IMR-90 (cell line): ENCODE results near the gene ADGRG3. TPM values are rescaled to one million over a fixed set of nuclear protein-coding genes. Genes with fewer than 3 reads are reported as not detected.

ENCODE experiments used
- ATAC-seq: fragments of 200-7000 bp; cut with Tn5 transposase; 2 replicates; pipeline ENCODE4 v1.9.1; 2020; ENCODE audit warnings: low read depth, mild to moderate bottlenecking, moderate library complexity
- BruUV-seq: library from RNA; stranded (reverse); fragments of 400-500 nt; replicated peaks from 2 replicates; lab custom pipeline; 2021; lab: Mats Ljungman, UMichigan
- CTCF ChIA-PET: fragments of 300-600 bp; formaldehyde crosslinking; extraction: SDS; loops from one replicate; lab custom pipeline; 2021; ENCODE audit warnings: antibody characterized with exemption; lab: Yijun Ruan, JAX
- POLR2A ChIA-PET: fragments of 300-600 bp; sonication (Branson Sonifier 250); formaldehyde crosslinking; loops from one replicate; lab custom pipeline; 2022; ENCODE audit warnings: antibody characterized with exemption; ENCODE audit not compliant: unreplicated experiment; lab: Charles Lee
- DNase-seq: peaks from one replicate; pipeline ENCODE4 v3.0.0; 2013
- H2AFZ ChIP-seq: replicated peaks from 2 replicates; pipeline ENCODE3; 2013; ENCODE audit warnings: low read length, mild to moderate bottlenecking; ENCODE audit not compliant: poor library complexity
- H2AK5ac ChIP-seq: 2 replicates; pipeline ENCODE4 v1.6.1; 2013; ENCODE audit warnings: low read depth, low read length, inconsistent platforms
- H2AK9ac ChIP-seq: replicated peaks from 2 replicates; pipeline ENCODE3; 2013; ENCODE audit warnings: mild to moderate bottlenecking, low read depth, low read length, moderate library complexity; ENCODE audit not compliant: poor library complexity
- H2BK120ac ChIP-seq: 2 replicates; pipeline ENCODE4 v1.6.1; 2013; ENCODE audit warnings: low read depth, low read length, inconsistent platforms
- H2BK15ac ChIP-seq: 3 replicates; pipeline ENCODE4 v1.6.1; 2013; ENCODE audit warnings: low read depth, low read length, inconsistent platforms
- H2BK20ac ChIP-seq: 2 replicates; pipeline ENCODE4 v1.6.1; 2013; ENCODE audit warnings: low read depth, mild to moderate bottlenecking, inconsistent platforms, low read length, moderate library complexity
- H2BK5ac ChIP-seq: 2 replicates; pipeline ENCODE4 v1.6.1; 2013; ENCODE audit warnings: mild to moderate bottlenecking, low read depth, low read length, inconsistent platforms; ENCODE audit not compliant: poor library complexity, severe bottlenecking
- H3K14ac ChIP-seq: replicated peaks from 2 replicates; pipeline ENCODE4 v1.6.1; 2013; ENCODE audit warnings: low read depth, low read length, inconsistent platforms
- H3K18ac ChIP-seq: 2 replicates; pipeline ENCODE4 v1.6.1; 2013; ENCODE audit warnings: low read depth, low read length, control low read depth
- H3K23ac ChIP-seq: 2 replicates; pipeline ENCODE4 v1.6.1; 2013; ENCODE audit warnings: low read depth, low read length, inconsistent platforms
- H3K27ac ChIP-seq: 2 replicates; pipeline ENCODE4 v1.5.1; 2013; ENCODE audit warnings: mild to moderate bottlenecking, control low read depth, low read length; ENCODE audit not compliant: insufficient read depth
- H3K27me3 ChIP-seq: 2 replicates; pipeline ENCODE4 v1.6.1; 2013; ENCODE audit warnings: low read length; ENCODE audit not compliant: control insufficient read depth, insufficient read depth
- H3K36me3 ChIP-seq: 2 replicates; pipeline ENCODE4 v1.6.1; 2013; ENCODE audit warnings: low read length, mixed read lengths; ENCODE audit not compliant: control insufficient read depth, insufficient read depth
- H3K4ac ChIP-seq: 2 replicates; pipeline ENCODE4 v1.6.1; 2013; ENCODE audit warnings: low read depth, low read length, inconsistent platforms
- H3K4me1 ChIP-seq: 2 replicates; pipeline ENCODE4 v1.6.1; 2013; ENCODE audit warnings: low read length, mixed read lengths; ENCODE audit not compliant: control insufficient read depth, insufficient read depth
- H3K4me2 ChIP-seq: 2 replicates; pipeline ENCODE4 v1.6.1; 2013; ENCODE audit warnings: low read depth, mild to moderate bottlenecking, control low read depth, low read length, moderate library complexity
- H3K4me3 ChIP-seq: 2 replicates; pipeline ENCODE4 v1.5.1; 2013; ENCODE audit warnings: low read depth, mild to moderate bottlenecking, control low read depth, low read length, moderate library complexity; ENCODE audit not compliant: insufficient read depth
- H3K56ac ChIP-seq: 2 replicates; pipeline ENCODE4 v1.6.1; 2013; ENCODE audit warnings: low read length, inconsistent platforms; ENCODE audit not compliant: insufficient read depth; ENCODE audit errors: extremely low read depth
- H3K79me1 ChIP-seq, 2 experiments: 2 replicates each; pipeline ENCODE4 v1.6.1; 2013; ENCODE audit warnings: low read length in 2 of 2, inconsistent platforms in 1 of 2, low read depth in 1 of 2
- H3K9ac ChIP-seq: 2 replicates; pipeline ENCODE4 v1.6.1; 2013; ENCODE audit warnings: low read depth, low read length, control low read depth
- H3K9me1 ChIP-seq: 2 replicates; pipeline ENCODE4 v1.6.1; 2013; ENCODE audit warnings: low read length, inconsistent platforms; ENCODE audit not compliant: insufficient read depth
- H3K9me3 ChIP-seq: 2 replicates; pipeline ENCODE4 v1.6.1; 2013; ENCODE audit warnings: low read length; ENCODE audit not compliant: control insufficient read depth, insufficient read depth
- H4K20me1 ChIP-seq: 2 replicates; pipeline ENCODE4 v1.6.1; 2013; ENCODE audit warnings: low read length, inconsistent platforms; ENCODE audit not compliant: insufficient read depth
- H4K5ac ChIP-seq: 2 replicates; pipeline ENCODE4 v1.6.1; 2013; ENCODE audit warnings: mild to moderate bottlenecking, low read depth, low read length, control low read depth
- H4K8ac ChIP-seq, 2 experiments: 2 replicates each; pipeline ENCODE4 v1.6.1; 2013; ENCODE audit warnings: low read depth in 2 of 2, low read length in 2 of 2, control low read depth in 1 of 2, inconsistent platforms in 1 of 2
- H4K91ac ChIP-seq: 2 replicates; pipeline ENCODE4 v1.6.1; 2013; ENCODE audit warnings: low read depth, low read length, inconsistent platforms; ENCODE audit not compliant: insufficient read depth
- BHLHE40 ChIP-seq: fragments of 150-350 bp; IDR thresholded peaks from 2 replicates; pipeline ENCODE4 v1.6.1; 2016; ENCODE audit warnings: mild to moderate bottlenecking, low read depth, low read length
- CEBPB ChIP-seq: IDR thresholded peaks from 2 replicates; pipeline ENCODE4 v1.6.1; 2012; ENCODE audit warnings: low read depth, low read length, improper control_type of control experiment
- CHD1 ChIP-seq: IDR thresholded peaks from 2 replicates; pipeline ENCODE4 v1.6.1; 2012; ENCODE audit warnings: low read depth, low read length, improper control_type of control experiment
- CTCF ChIP-seq: conservative IDR thresholded peaks from 2 replicates; pipeline ENCODE4 v1.5.1; 2012; ENCODE audit warnings: mild to moderate bottlenecking, low read depth, low read length, improper control_type of control experiment
- ELK1 ChIP-seq: fragments of 150-350 bp; IDR thresholded peaks from 2 replicates; pipeline ENCODE4 v1.6.1; 2016; ENCODE audit warnings: low read depth, mild to moderate bottlenecking, low read length, moderate library complexity, borderline replicate concordance
- FOS ChIP-seq: fragments of 150-350 bp; IDR thresholded peaks from 2 replicates; pipeline ENCODE4 v1.6.1; 2016; ENCODE audit warnings: low read depth, low read length
- MAFK ChIP-seq: IDR thresholded peaks from 2 replicates; pipeline ENCODE4 v1.6.1; 2012; ENCODE audit warnings: low read depth, low read length, improper control_type of control experiment
- MAZ ChIP-seq: IDR thresholded peaks from 2 replicates; pipeline ENCODE4 v1.6.1; 2012; ENCODE audit warnings: low read depth, mild to moderate bottlenecking, low read length, improper control_type of control experiment, moderate library complexity, borderline replicate concordance
- MXI1 ChIP-seq: IDR thresholded peaks from 2 replicates; pipeline ENCODE4 v1.6.1; 2012; ENCODE audit warnings: low read depth, mild to moderate bottlenecking, low read length, moderate library complexity, borderline replicate concordance
- NFE2L2 ChIP-seq: fragments of 150-350 bp; IDR thresholded peaks from 2 replicates; pipeline ENCODE4 v1.6.1; 2016; ENCODE audit warnings: low read depth, mild to moderate bottlenecking, low read length
- POLR2A ChIP-seq: IDR thresholded peaks from 2 replicates; pipeline ENCODE4 v1.6.1; 2012; ENCODE audit warnings: mild to moderate bottlenecking, low read depth, low read length
- RAD21 ChIP-seq: IDR thresholded peaks from 2 replicates; pipeline ENCODE4 v1.6.1; 2012; ENCODE audit warnings: low read length, improper control_type of control experiment
- RCOR1 ChIP-seq: IDR thresholded peaks from 2 replicates; pipeline ENCODE4 v1.6.1; 2012; ENCODE audit warnings: mild to moderate bottlenecking, low read length, improper control_type of control experiment; ENCODE audit not compliant: insufficient replicate concordance
- RFX5 ChIP-seq: IDR thresholded peaks from 2 replicates; pipeline ENCODE4 v1.8.0; 2012; ENCODE audit warnings: low read depth, mild to moderate bottlenecking, low read length, moderate library complexity
- SMC3 ChIP-seq: fragments of 150-350 bp; IDR thresholded peaks from 2 replicates; pipeline ENCODE4 v1.6.1; 2016; ENCODE audit warnings: low read depth, mild to moderate bottlenecking, antibody characterized with exemption, low read length, moderate library complexity
- USF2 ChIP-seq: fragments of 150-350 bp; IDR thresholded peaks from 2 replicates; pipeline ENCODE4 v1.6.1; 2017; ENCODE audit warnings: mild to moderate bottlenecking, antibody characterized with exemption, low read length, low read depth
- WGBS, 2 experiments: methylation state at CpG; one replicate each; pipeline versions ENCODE4 v1.1.5 to v1.1.7; 2013; ENCODE audit warnings: missing lambda C conversion rate in 2 of 2; ENCODE audit not compliant: insufficient read length in 1 of 2; ENCODE audit errors: extremely low coverage in 2 of 2; 5-methylcytosine and 5-hydroxymethylcytosine counted together
- dilution Hi-C: fragments of 300-500 bp; cut with HindIII; formaldehyde crosslinking; loops from one replicate; pipeline ENCODE4 v1.14.3; 2018; ENCODE audit warnings: low sequenced_read_pairs; ENCODE audit not compliant: unreplicated experiment
- in situ Hi-C: fragments of 300-500 bp; cut with MboI; formaldehyde crosslinking; loops from 3 replicates; pipeline ENCODE4 v1.14.3; 2019; ENCODE audit warnings: low sequenced_read_pairs, inconsistent platforms, mixed read lengths
- intact Hi-C: fragments of 100-400 bp; cut with micrococcal nuclease; formaldehyde crosslinking; loops from 2 replicates; pipeline ENCODE4 v1.10.0; 2022
- polyA plus RNA-seq, 3 experiments: library from polyadenylated mRNA; depleted of rRNA; stranded (reverse); fragments of >200 nt; gene quantifications; 2 replicates each; pipeline ENCODE4 v1.2.3, GENCODE V29; 2012; ENCODE audit warnings: low replicate concordance in 1 of 3
- total RNA-seq: library from RNA; depleted of rRNA; stranded (reverse); fragments of >200 nt; gene quantifications from 2 replicates; pipeline ENCODE4 v1.2.3, GENCODE V29; 2012

The ADGRG3 gene
- total and polyA plus RNA-seq, 2 of the 4 experiments (the other 2 are of a cell fraction) = not detected

- POLR2A ChIA-PET = no interaction called here
- Histone ChIP-seq H3K4me3 (no peak overlapping the region), H2AFZ (peak overlapping the region; percentile 45), H2BK15ac (no peak overlapping the region), H2BK5ac (no peak overlapping the region), H3K9me1 (0 out of 2 replicates have a peak, but pooled peaks cover 4% of the 10 kb centered on the region), H2BK120ac (no peak overlapping the region), H3K27me3 (no peaks in the 10 kb centered on the region), H3K79me1 (no peaks in the 10 kb centered on the region), H4K20me1 (no peaks in the 10 kb centered on the region), H3K4me2 (no peak overlapping the region), H3K36me3 (no peaks in the 10 kb centered on the region), H3K18ac (no peak overlapping the region), H3K9ac (no peak overlapping the region), H2BK20ac (no peak overlapping the region), H2AK5ac (peak overlapping the region; percentile 21; the same call in 1 of the 2 replicates), H2AK9ac (peak overlapping the region; percentile 10), H3K27ac (no peak overlapping the region), H3K14ac (no peak overlapping the region), H3K4me1 (peaks cover 19% of the 10 kb centered on the region), H4K91ac (no peak overlapping the region), H3K56ac (no peak overlapping the region), H4K5ac (no peak overlapping the region), H3K4ac (no peak overlapping the region), H3K23ac (no peak overlapping the region), H4K8ac (no peak overlapping the region), H3K9me3 (no peaks in the 10 kb centered on the region)
- BruUV-seq = no TSS peak
- CTCF ChIA-PET = no interaction called here
- no peak for TF ChIP-seq ELK1
- TF ChIP-seq RAD21 = no peak
- no peak for TF ChIP-seq MAZ
- no peak for TF ChIP-seq FOS
- no peak for TF ChIP-seq RCOR1
- TF ChIP-seq CEBPB = no peak
- TF ChIP-seq USF2 = no peak
- TF ChIP-seq MXI1 = no peak
- no peak for TF ChIP-seq NFE2L2
- no peak for TF ChIP-seq BHLHE40
- no peak for TF ChIP-seq CHD1
- no peak for TF ChIP-seq SMC3
- no peak for TF ChIP-seq POLR2A
- no peak for TF ChIP-seq RFX5
- TF ChIP-seq CTCF = no peak
- no peak for TF ChIP-seq MAFK
- DNase-seq (no peak), ATAC-seq (no peak)
- in situ Hi-C loops = no loop called here
- dilution Hi-C loops = no loop called here
- 58% methylated on average over 3 of the region's 16 CpGs; no CpG with 5 or more reads in 1 of the 2 experiments for WGBS, 2 experiments
- intact Hi-C loops = no loop called here
Measured at GRCh38 chr16:57619606-57620334, 48.3 kb upstream of the ADGRG3 start.
